HEK293 (cell line): ENCODE measurements around the gene SPEF1.

Experiments
- GLIS1 ChIP-seq: fragments of 450-650 bp; formaldehyde crosslinking; IDR thresholded peaks from 2 replicates; pipeline ENCODE4 v1.5.1; 2016; ENCODE audit warnings: missing biosample characterization, missing genetic modification characterization
- KLF17 ChIP-seq: fragments of 450-650 bp; formaldehyde crosslinking; IDR thresholded peaks from 2 replicates; pipeline ENCODE4 v1.5.1; 2016; ENCODE audit warnings: missing biosample characterization, missing genetic modification characterization
- REST ChIP-seq: fragments of 450-650 bp; formaldehyde crosslinking; IDR thresholded peaks from 2 replicates; pipeline ENCODE4 v1.5.1; 2016; ENCODE audit warnings: missing biosample characterization, missing genetic modification characterization
- ZBTB21 ChIP-seq: fragments of 450-650 bp; formaldehyde crosslinking; IDR thresholded peaks from 2 replicates; pipeline ENCODE4 v1.5.1; 2017; ENCODE audit warnings: missing biosample characterization, missing genetic modification characterization
- ZBTB7A ChIP-seq: fragments of 450-650 bp; formaldehyde crosslinking; IDR thresholded peaks from 2 replicates; pipeline ENCODE4 v1.5.1; 2016; ENCODE audit warnings: low read depth, missing biosample characterization, missing genetic modification characterization
- ZNF138 ChIP-seq: fragments of 450-650 bp; formaldehyde crosslinking; IDR thresholded peaks from 2 replicates; pipeline ENCODE4 v1.5.1; 2016; ENCODE audit warnings: missing biosample characterization, missing genetic modification characterization, borderline replicate concordance
- ZNF146 ChIP-seq: fragments of 450-650 bp; formaldehyde crosslinking; IDR thresholded peaks from 2 replicates; pipeline ENCODE4 v1.5.1; 2016; ENCODE audit warnings: missing biosample characterization, missing genetic modification characterization
- ZNF155 ChIP-seq: fragments of 450-650 bp; formaldehyde crosslinking; IDR thresholded peaks from 2 replicates; pipeline ENCODE4 v1.5.1; 2016; ENCODE audit warnings: missing biosample characterization, missing genetic modification characterization
- ZNF202 ChIP-seq: fragments of 450-650 bp; formaldehyde crosslinking; IDR thresholded peaks from 2 replicates; pipeline ENCODE4 v1.5.1; 2016; ENCODE audit warnings: missing biosample characterization, missing genetic modification characterization, borderline replicate concordance
- ZNF274 ChIP-seq, 2 experiments: fragments of 200-500 bp in 1 of 2; fragments of 450-650 bp in 1 of 2; sonication (Bioruptor generic) in 1 of 2; formaldehyde crosslinking in 1 of 2; IDR thresholded peaks; 2 replicates each; pipeline versions ENCODE4 v1.5.1 to v1.6.1; 2014 to 2016; ENCODE audit warnings: borderline replicate concordance in 1 of 2, inconsistent platforms in 1 of 2, low read length in 1 of 2, missing biosample characterization in 1 of 2, missing genetic modification characterization in 1 of 2
- ZNF311 ChIP-seq: fragments of 450-650 bp; formaldehyde crosslinking; IDR thresholded peaks from 2 replicates; pipeline ENCODE4 v1.5.1; 2017; ENCODE audit warnings: missing biosample characterization, missing genetic modification characterization, borderline replicate concordance
- ZNF335 ChIP-seq: fragments of 450-650 bp; formaldehyde crosslinking; conservative IDR thresholded peaks from 2 replicates; pipeline ENCODE4 v1.5.1; 2016; ENCODE audit warnings: missing biosample characterization, missing genetic modification characterization
- ZNF341 ChIP-seq: fragments of 450-650 bp; formaldehyde crosslinking; IDR thresholded peaks from 2 replicates; pipeline ENCODE4; 2016; ENCODE audit warnings: low read depth, missing biosample characterization, missing genetic modification characterization
- ZNF423 ChIP-seq: fragments of 450-650 bp; formaldehyde crosslinking; IDR thresholded peaks from 2 replicates; pipeline ENCODE4 v1.5.1; 2016; ENCODE audit warnings: missing biosample characterization, missing genetic modification characterization
- ZNF510 ChIP-seq: fragments of 450-650 bp; formaldehyde crosslinking; IDR thresholded peaks from 2 replicates; pipeline ENCODE4 v1.5.1; 2018; ENCODE audit warnings: mild to moderate bottlenecking, missing genetic modification characterization, missing biosample characterization; ENCODE audit not compliant: insufficient replicate concordance
- ZNF549 ChIP-seq: fragments of 450-650 bp; IDR thresholded peaks from 2 replicates; pipeline ENCODE4 v1.5.1; 2018; ENCODE audit warnings: missing biosample characterization, missing genetic modification characterization, mild to moderate bottlenecking, inconsistent platforms, moderate library complexity
- ZNF623 ChIP-seq: fragments of 450-650 bp; formaldehyde crosslinking; IDR thresholded peaks from 2 replicates; pipeline ENCODE4 v1.5.1; 2016; ENCODE audit warnings: missing biosample characterization, missing genetic modification characterization
- ZNF624 ChIP-seq: fragments of 450-650 bp; formaldehyde crosslinking; IDR thresholded peaks from 2 replicates; pipeline ENCODE4 v1.5.1; 2017; ENCODE audit warnings: missing biosample characterization, missing genetic modification characterization
- ZNF629 ChIP-seq: fragments of 450-650 bp; formaldehyde crosslinking; IDR thresholded peaks from 2 replicates; pipeline ENCODE4 v1.5.1; 2017; ENCODE audit warnings: missing biosample characterization, missing genetic modification characterization
- ZNF701 ChIP-seq: fragments of 450-650 bp; formaldehyde crosslinking; IDR thresholded peaks from 2 replicates; pipeline ENCODE4 v1.5.1; 2016; ENCODE audit warnings: missing biosample characterization, missing genetic modification characterization
- ZNF837 ChIP-seq: fragments of 450-650 bp; formaldehyde crosslinking; IDR thresholded peaks from 2 replicates; pipeline ENCODE4 v1.5.1; 2016; ENCODE audit warnings: missing biosample characterization, missing genetic modification characterization
- TF ChIP-seq, protein P1 (sequence below): fragments of 450-650 bp; formaldehyde crosslinking; IDR thresholded peaks from 2 replicates; pipeline ENCODE4 v1.5.1; 2016; ENCODE audit warnings: missing biosample characterization, missing genetic modification characterization, borderline replicate concordance
- TF ChIP-seq, protein P2 (sequence below): fragments of 450-650 bp; formaldehyde crosslinking; IDR thresholded peaks from 2 replicates; pipeline ENCODE4 v1.5.0; 2017; ENCODE audit warnings: missing biosample characterization, missing genetic modification characterization, borderline replicate concordance

The SPEF1 gene

GRCh38 chr20:3818155-3819151 lies 37.2 kb upstream of the SPEF1 start (continued):
- TF ChIP-seq ZNF202 (tag by site-specific recombination) (no peak), ZNF335 (tag by site-specific recombination) (no peak), ZBTB7A (tag by site-specific recombination) (no peak), ZNF423 (tag by site-specific recombination) (no peak), ZNF341 (tag by site-specific recombination) (peak; percentile 68), ZNF701 (tag by site-specific recombination) (no peak), ZNF274 (IDR thresholded peaks at IDR 0.05; ENCODE audit: low read length) (no peak), ZNF274 (tag by site-specific recombination; IDR thresholded peaks at IDR 0.05; ENCODE audit: borderline replicate concordance) (no peak), ZNF837 (tag by site-specific recombination) (no peak), KLF17 (no peak), GLIS1 (tag by site-specific recombination) (peak; percentile 69), ZNF155 (no peak), ZNF138 (tag by site-specific recombination) (no peak), ZNF624 (tag by site-specific recombination) (no peak), ZBTB21 (tag by site-specific recombination) (no peak), ZNF311 (tag by site-specific recombination) (no peak), ZNF623 (tag by site-specific recombination) (no peak), ZNF629 (tag by site-specific recombination) (no peak), ZNF549 (no peak), ZNF146 (tag by site-specific recombination) (no peak), REST (tag by site-specific recombination) (peak; percentile 25; the same call in 1 of the 2 replicates), ZNF510 (tag by site-specific recombination) (no peak)
- TF ChIP-seq, protein P1, sequence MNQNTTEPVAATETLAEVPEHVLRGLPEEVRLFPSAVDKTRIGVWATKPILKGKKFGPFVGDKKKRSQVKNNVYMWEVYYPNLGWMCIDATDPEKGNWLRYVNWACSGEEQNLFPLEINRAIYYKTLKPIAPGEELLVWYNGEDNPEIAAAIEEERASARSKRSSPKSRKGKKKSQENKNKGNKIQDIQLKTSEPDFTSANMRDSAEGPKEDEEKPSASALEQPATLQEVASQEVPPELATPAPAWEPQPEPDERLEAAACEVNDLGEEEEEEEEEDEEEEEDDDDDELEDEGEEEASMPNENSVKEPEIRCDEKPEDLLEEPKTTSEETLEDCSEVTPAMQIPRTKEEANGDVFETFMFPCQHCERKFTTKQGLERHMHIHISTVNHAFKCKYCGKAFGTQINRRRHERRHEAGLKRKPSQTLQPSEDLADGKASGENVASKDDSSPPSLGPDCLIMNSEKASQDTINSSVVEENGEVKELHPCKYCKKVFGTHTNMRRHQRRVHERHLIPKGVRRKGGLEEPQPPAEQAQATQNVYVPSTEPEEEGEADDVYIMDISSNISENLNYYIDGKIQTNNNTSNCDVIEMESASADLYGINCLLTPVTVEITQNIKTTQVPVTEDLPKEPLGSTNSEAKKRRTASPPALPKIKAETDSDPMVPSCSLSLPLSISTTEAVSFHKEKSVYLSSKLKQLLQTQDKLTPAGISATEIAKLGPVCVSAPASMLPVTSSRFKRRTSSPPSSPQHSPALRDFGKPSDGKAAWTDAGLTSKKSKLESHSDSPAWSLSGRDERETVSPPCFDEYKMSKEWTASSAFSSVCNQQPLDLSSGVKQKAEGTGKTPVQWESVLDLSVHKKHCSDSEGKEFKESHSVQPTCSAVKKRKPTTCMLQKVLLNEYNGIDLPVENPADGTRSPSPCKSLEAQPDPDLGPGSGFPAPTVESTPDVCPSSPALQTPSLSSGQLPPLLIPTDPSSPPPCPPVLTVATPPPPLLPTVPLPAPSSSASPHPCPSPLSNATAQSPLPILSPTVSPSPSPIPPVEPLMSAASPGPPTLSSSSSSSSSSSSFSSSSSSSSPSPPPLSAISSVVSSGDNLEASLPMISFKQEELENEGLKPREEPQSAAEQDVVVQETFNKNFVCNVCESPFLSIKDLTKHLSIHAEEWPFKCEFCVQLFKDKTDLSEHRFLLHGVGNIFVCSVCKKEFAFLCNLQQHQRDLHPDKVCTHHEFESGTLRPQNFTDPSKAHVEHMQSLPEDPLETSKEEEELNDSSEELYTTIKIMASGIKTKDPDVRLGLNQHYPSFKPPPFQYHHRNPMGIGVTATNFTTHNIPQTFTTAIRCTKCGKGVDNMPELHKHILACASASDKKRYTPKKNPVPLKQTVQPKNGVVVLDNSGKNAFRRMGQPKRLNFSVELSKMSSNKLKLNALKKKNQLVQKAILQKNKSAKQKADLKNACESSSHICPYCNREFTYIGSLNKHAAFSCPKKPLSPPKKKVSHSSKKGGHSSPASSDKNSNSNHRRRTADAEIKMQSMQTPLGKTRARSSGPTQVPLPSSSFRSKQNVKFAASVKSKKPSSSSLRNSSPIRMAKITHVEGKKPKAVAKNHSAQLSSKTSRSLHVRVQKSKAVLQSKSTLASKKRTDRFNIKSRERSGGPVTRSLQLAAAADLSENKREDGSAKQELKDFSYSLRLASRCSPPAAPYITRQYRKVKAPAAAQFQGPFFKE (tag by site-specific recombination), result no peak
- TF ChIP-seq, protein P2, sequence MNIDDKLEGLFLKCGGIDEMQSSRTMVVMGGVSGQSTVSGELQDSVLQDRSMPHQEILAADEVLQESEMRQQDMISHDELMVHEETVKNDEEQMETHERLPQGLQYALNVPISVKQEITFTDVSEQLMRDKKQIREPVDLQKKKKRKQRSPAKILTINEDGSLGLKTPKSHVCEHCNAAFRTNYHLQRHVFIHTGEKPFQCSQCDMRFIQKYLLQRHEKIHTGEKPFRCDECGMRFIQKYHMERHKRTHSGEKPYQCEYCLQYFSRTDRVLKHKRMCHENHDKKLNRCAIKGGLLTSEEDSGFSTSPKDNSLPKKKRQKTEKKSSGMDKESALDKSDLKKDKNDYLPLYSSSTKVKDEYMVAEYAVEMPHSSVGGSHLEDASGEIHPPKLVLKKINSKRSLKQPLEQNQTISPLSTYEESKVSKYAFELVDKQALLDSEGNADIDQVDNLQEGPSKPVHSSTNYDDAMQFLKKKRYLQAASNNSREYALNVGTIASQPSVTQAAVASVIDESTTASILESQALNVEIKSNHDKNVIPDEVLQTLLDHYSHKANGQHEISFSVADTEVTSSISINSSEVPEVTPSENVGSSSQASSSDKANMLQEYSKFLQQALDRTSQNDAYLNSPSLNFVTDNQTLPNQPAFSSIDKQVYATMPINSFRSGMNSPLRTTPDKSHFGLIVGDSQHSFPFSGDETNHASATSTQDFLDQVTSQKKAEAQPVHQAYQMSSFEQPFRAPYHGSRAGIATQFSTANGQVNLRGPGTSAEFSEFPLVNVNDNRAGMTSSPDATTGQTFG, result no peak
